HFFc6 (cell line): ENCODE data around the gene TAOK1. TPM values are rescaled to one million over a fixed set of nuclear protein-coding genes. Genes with fewer than 3 reads are reported as not detected.

Experiments used
- DNase-seq: peaks from one replicate; pipeline ENCODE4 v3.0.0-alpha.2; 2018
- H3K27ac Mint-ChIP-seq: 2 replicates; pipeline ENCODE4 v1.8.0; 2020; ENCODE audit warnings: mild to moderate bottlenecking, mixed read lengths
- H3K27me3 Mint-ChIP-seq: 2 replicates; pipeline ENCODE4 v1.8.0; 2021; ENCODE audit warnings: mild to moderate bottlenecking, moderate library complexity, mixed read lengths; ENCODE audit not compliant: insufficient read depth
- H3K36me3 Mint-ChIP-seq: 2 replicates; pipeline ENCODE4 v1.8.0; 2021; ENCODE audit warnings: low read depth, mixed read lengths
- H3K4me1 Mint-ChIP-seq: 2 replicates; pipeline ENCODE4 v1.8.0; 2020; ENCODE audit warnings: low read depth, mixed read lengths
- H3K4me3 Mint-ChIP-seq: 2 replicates; pipeline ENCODE4 v1.8.0; 2020; ENCODE audit warnings: mild to moderate bottlenecking, moderate library complexity, mixed read lengths
- H3K9me3 Mint-ChIP-seq: 2 replicates; pipeline ENCODE4 v1.8.0; 2020; ENCODE audit warnings: mild to moderate bottlenecking, mixed read lengths
- total RNA-seq, 6 experiments: library from RNA; stranded (reverse); fragmentation: NEBNext Ultra II Directional; extraction: Animal tissue kit (Norgen Biotek cat#: 25700); gene quantifications; 2 replicates in 1 of 6; 3 replicates in 5 of 6; pipeline ENCODE4 v1.2.3, GENCODE V29; 2021
- TF ChIP-seq, protein P1 (sequence below): fragments of 200-600 bp; sonication (generic); IDR thresholded peaks from 2 replicates; pipeline ENCODE4 v1.5.0; 2021; ENCODE audit warnings: antibody characterized with exemption, mild to moderate bottlenecking

TAOK1 gene
- total RNA-seq, 6 experiments from 2014 or later, result 72.0 to 82.6 (median 75.1) TPM

DNA sequence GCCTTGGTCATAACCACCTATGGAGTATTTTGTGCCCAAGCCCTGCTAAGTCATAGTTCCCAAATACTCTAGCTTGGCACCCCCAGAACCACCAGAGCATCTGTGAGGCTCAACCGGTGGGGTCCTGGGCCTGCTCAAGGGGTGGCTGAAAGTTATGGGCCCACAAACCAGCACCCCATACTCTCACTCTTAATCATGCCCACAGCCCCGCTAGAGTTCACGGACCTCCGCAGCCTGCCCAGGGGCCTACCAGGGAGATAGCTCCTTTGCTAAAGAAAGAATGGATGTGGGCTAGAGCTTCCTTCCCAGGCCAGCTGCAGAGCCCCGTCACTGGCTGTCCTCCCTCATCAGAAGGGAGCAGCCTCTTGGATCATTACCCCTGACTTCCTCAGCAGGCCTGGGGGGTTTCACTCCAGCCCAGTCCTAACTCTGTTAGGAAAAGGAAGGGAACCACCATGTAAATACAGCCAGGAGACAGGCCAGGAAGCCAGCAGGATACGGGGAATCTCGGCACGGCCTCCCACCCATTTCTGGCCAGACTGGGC is 197.9 kb downstream of the TAOK1 start:
- TF ChIP-seq, protein P1, sequence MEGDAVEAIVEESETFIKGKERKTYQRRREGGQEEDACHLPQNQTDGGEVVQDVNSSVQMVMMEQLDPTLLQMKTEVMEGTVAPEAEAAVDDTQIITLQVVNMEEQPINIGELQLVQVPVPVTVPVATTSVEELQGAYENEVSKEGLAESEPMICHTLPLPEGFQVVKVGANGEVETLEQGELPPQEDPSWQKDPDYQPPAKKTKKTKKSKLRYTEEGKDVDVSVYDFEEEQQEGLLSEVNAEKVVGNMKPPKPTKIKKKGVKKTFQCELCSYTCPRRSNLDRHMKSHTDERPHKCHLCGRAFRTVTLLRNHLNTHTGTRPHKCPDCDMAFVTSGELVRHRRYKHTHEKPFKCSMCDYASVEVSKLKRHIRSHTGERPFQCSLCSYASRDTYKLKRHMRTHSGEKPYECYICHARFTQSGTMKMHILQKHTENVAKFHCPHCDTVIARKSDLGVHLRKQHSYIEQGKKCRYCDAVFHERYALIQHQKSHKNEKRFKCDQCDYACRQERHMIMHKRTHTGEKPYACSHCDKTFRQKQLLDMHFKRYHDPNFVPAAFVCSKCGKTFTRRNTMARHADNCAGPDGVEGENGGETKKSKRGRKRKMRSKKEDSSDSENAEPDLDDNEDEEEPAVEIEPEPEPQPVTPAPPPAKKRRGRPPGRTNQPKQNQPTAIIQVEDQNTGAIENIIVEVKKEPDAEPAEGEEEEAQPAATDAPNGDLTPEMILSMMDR, result no peak
- DNase-seq, result no peak
- Mint-ChIP-seq H3K27me3 (peaks cover 3% of the 10 kb centered on the region; the same call in 1 of the 2 replicates), H3K36me3 (no peaks in the 10 kb centered on the region), H3K9me3 (no peaks in the 10 kb centered on the region), H3K4me3 (peak overlapping the region; percentile 96), H3K4me1 (peaks cover 58% of the 10 kb centered on the region), H3K27ac (peak overlapping the region; percentile 85)

DNA sequence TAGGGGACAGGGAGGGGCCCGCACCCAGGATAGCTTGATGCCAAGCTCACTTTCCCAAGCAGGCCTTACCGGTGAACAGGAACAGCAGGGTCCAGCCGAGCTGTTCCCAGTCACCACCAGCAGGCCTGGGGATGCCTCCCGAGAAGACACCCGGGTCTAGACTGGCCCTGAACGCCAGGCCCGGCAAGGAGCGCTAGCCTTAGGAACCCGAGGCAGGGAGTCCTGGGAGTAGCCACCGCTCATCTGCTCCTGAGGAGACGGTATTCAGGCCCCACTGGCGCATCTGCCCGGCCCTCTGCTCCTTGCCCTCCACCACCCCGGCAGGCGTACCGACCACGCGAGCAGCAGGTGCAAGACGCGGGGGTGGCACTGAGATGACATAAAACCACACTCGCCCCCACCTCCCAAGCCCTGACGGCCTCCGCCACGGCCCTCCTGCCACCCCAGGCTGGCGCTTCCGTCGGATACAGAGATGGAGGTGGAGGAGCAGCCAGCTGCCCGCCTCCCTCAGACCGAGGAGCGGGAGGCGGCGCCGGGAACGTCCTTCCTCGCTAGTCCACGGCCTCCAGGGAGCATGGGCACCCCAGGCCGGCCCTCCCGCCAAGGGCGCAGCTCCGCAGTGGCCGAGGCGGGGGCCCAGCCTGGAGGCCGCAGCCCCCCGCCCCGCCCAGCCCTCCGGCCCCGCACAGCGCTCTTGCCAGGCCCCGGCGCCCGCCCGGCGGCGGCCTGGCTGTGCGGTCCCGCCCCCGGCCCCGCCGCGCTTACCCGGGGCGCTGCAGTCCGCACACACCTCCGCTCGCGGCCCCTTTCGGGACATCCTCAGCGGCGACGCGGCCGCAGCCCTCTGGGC is 198.6 kb downstream of the TAOK1 start:
- peak; percentile 29 for DNase-seq
- Mint-ChIP-seq H3K4me3 (peak overlapping the region; percentile 96), H3K36me3 (no peaks in the 10 kb centered on the region), H3K9me3 (no peaks in the 10 kb centered on the region), H3K27ac (peak overlapping the region; percentile 85), H3K4me1 (peaks cover 58% of the 10 kb centered on the region), H3K27me3 (peaks cover 3% of the 10 kb centered on the region; the same call in 1 of the 2 replicates)
- TF ChIP-seq, protein P1, result no peak

DNA sequence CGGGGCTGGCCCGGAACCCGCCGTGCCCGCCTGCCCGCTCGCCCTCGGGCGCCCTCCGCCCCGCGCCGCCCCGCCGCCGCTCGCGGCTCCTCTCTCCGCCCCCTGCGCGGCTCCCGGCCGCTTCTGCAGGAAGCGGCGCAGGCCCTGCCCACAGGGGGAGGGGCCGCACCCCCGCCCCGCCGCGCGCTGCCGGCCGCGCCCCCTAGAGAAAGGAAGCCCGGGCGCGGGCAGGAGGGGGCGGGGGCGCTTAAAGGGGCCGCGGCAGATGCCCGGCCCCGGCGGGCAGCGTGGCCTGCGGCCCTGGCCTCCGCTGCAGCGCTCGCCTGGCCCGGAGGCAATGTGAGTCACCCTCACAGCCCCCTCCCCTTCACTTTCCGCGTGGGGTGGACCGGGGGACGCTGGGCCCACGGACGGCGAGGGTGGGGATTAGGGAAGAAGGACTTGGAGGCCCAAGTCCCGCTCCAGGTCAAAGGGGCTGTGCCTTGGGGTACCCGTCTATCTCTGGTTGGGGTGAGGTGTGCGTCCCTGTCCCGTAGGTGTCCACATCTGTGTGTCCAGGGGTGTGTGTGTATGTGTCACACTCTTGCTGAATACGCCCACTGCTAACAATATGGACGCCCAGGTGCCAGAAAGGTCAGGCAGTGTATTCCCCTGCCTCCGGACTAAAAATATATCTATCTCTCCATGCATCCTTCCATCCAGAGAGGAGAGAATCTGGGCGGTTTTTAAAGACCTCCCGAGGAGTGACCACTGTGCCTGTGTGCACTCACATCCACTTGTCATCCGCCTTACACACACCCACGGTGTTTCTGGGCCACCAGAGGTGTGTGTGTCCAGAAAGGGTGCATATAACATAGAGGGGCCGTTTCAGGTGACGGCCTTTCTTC is 199.6 kb downstream of the TAOK1 start, which contains the start of gene GIT1:
GIT1 (minus strand) TSS at position 125 of the 887 bp plus-strand sequence. CDS start 270 bp downstream, outside the sequence.
- H3K4me1 Mint-ChIP-seq, result peaks cover 52% of the 10 kb centered on the region
- peaks cover 3% of the 10 kb centered on the region; the same call in 1 of the 2 replicates for H3K27me3 Mint-ChIP-seq
- TF ChIP-seq, protein P1, result peak; percentile 39; the same call in 1 of the 2 replicates
- H3K4me3 Mint-ChIP-seq, result peak within 1 kb of the TSS; percentile 96
- no peaks in the 10 kb centered on the region for H3K36me3 Mint-ChIP-seq
- H3K27ac Mint-ChIP-seq, result peak within 1 kb of the TSS; percentile 88
- peak; percentile 41 for DNase-seq
- H3K9me3 Mint-ChIP-seq, result no peaks in the 10 kb centered on the region

DNA sequence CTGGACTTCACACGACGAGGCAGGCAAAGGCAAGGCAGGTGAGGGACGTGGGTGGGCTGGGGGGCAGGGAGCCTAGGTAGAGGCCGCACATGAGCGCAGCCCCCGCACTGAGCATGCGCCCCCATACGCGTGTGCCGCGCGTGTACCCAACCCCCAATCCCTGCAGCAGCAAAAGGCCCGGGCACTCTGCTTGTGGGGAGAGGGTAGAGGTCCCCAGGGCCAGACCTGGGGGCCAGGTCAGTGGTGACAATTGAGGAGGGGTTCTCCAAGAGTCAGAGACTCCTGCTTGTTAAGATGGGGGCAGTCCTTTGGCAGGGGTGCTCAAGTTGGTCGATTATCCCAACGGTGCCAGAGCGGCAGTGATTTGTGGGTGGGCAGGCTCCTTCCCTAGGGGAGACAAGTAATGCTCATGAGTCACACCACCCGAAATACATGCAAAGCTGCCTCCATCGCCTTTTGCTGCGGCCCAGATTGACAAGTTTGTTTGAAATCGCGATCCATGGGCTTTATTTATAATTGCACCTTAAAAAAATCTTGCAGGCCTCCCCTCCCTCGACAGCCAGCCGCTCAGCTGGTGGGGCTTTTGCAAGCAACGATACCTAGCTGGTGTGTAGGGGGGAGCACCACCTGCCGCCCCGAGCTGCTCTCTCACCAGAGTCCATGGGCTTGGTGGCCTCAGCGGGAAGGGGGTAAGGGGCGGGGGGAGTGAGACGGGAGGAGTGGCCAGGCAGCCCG is 200.4 kb downstream of the TAOK1 start:
- H3K9me3 Mint-ChIP-seq, result no peaks in the 10 kb centered on the region
- H3K4me3 Mint-ChIP-seq, result peak overlapping the region; percentile 83
- H3K36me3 Mint-ChIP-seq, result no peaks in the 10 kb centered on the region
- TF ChIP-seq, protein P1, result no peak
- peaks cover 57% of the 10 kb centered on the region for H3K4me1 Mint-ChIP-seq
- peak overlapping the region; percentile 88 for H3K27ac Mint-ChIP-seq
- H3K27me3 Mint-ChIP-seq, result peaks cover 3% of the 10 kb centered on the region; the same call in 1 of the 2 replicates
- peak; percentile 47 for DNase-seq
